Stimulated activated CD8-positive, alpha-beta memory T cell treated with anti-CD3 and anti-CD28 coated beads, Interleukin-7, amount 100 ng/mL, for 48 hours (primary cell): Measurements from ENCODE around the gene BLNK.

Source experiments
- DNase-seq, 2 donors: peaks; one replicate each; pipeline ENCODE4 v3.0.0-alpha.2; 2020; ENCODE audit warnings: low read depth in 1 of 2; ENCODE audit errors: extremely low read depth in 1 of 2

The BLNK gene

DNA sequence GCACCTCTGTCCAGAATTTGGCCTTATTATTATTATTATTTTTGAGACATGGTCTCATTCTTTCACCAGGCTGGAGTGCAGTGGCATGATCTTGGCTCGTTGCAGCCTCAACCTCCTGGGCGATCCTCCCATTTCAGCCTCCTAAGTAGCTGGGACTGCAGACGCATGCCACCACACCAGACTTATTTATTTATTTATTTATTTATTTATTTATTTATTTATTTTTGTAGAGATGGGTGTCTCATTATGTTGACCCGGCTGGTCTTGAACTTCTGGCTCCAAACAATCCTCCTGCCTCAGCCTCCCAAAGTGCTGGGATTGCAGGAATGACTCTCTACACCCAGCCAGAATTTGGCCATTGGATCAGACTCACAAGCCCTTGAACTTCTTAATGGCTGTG, 6.4 kb downstream of the BLNK start:
- no peak for DNase-seq

DNA sequence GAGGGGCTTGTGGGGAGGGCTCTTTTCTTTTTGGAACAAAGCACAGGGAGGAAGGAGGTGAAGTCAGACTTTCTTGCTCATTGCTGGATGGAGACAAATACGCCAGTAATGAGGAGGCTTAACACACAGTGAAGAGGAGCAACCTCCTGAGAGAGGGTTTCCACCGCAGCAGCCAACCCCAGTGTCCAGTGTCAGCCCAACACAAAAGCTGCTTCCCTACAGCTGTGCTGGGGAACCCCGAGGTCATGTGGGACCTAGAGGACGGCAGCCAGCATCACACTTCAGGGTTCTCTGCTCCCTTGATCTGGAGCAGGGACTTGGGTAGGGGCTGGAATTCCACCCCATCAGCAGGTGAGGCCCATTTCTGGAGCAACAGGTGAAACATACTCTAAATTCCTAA, 7.7 kb downstream of the BLNK start:
- DNase-seq, result no peak

DNA sequence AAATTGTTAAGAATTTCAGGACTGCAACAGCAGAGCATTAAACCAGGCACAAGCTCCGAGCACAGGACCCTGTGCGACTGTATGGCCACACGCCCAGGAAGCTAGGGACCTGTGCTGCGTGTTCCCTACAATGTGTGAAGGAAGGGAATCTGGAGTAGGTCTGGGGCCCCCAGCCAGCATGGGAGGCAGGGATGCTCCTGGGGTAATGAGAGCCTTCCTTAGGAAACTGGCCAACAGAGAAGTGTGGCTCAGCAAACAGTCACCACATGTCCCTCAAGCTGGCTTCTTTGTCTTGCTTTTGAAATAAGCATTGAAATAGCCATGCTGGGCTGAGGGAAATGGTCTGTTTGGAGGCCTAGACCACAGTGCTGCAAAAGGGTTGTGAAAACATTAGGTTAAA, 8.2 kb downstream of the BLNK start:
- no peak for DNase-seq

DNA sequence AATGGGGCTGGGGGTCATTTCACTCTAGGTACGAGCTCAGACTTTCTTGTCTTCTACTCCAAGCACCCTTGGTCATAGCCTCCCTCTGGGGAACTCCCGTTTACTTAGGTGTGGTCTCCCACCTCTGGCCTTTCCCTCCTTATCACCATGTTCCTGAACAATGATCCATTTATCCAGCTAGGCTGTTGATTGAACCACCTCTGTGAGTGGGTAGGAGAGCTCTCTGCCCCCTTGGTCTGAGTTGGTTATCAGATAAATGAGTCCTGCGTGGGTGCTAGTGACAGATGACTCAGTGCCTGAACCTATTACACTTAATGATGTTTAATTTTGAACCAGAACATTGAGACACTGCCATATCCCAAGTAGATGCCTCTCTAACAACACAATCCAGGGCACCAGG, 9.4 kb downstream of the BLNK start:
- no peak for DNase-seq

DNA sequence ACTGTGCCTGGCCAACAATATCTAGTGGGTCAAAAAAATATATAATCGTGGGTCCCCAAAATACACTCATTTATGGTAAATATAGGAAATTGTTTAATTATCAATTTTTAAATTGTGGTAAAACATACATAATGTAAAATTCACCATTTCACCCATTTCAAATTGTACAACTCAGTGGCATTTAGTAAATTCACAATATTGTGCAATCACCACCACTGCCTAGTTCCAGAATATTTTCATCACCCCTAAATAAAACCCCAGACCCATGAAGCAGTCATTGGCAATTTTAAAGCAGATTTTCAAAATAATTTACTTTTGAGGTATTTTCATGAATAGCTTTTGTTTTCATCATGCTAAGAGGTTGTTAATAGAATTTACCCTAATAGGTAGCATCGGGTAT, 10.2 kb downstream of the BLNK start:
- no peak for DNase-seq

DNA sequence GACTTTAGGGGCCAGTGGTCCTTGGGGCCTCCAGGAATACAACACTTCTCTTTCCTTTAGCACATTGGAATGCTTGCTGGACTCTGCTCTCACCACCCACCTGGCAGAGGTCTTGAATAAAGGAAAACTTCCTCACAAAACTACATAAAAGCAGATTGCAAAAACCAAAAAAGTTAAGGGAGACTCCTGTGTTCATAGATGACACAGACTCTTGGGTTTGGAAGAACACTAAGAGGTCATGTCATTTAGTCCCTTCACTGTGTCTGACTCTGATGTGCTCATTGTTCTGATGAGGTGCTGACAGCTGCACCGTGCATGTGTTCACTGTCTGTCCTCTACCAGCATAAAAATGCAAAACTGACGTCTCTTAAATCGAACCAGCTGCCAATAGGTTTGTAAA, 11.4 kb downstream of the BLNK start:
- DNase-seq, result no peak

DNA sequence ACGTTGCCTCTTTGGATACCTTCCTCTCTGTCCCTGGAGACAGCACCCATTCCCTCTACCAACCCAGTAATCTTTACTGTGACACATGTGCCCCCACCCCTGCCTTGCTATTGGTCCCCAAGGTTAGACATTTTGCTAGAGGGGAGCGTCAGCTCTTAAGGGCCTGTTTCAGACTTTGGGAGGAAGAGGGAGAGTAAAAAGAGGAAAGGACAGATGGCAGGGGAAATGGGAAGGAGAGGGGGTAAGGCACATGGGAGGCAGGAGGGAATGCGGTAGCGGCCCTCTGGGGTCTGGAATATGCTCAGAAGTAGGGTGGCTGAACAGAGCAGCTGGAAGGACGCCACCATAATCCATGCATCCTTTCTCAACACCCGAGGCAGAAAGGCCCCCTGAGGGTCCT, 12.2 kb downstream of the BLNK start:
- DNase-seq, result no peak

DNA sequence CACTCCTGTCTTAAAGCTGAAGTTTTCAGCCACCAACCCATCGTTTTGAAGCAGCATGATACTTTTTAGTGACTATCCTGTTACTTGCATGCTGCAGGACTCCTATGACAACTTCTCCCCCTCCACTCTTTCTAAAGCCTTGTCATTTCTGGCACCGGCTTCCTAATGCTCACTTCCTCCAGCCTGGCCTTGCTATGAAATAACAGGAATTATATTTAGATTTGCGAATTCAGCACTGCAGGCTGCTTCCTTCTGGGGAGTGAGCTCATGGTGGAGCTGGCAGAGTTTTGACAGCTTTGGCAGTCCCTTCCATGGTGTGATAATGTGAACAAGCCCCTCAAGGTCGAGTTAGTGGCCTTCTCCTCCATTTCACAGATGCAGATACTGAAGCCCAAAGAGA, 13.4 kb downstream of the BLNK start:
- no peak for DNase-seq

DNA sequence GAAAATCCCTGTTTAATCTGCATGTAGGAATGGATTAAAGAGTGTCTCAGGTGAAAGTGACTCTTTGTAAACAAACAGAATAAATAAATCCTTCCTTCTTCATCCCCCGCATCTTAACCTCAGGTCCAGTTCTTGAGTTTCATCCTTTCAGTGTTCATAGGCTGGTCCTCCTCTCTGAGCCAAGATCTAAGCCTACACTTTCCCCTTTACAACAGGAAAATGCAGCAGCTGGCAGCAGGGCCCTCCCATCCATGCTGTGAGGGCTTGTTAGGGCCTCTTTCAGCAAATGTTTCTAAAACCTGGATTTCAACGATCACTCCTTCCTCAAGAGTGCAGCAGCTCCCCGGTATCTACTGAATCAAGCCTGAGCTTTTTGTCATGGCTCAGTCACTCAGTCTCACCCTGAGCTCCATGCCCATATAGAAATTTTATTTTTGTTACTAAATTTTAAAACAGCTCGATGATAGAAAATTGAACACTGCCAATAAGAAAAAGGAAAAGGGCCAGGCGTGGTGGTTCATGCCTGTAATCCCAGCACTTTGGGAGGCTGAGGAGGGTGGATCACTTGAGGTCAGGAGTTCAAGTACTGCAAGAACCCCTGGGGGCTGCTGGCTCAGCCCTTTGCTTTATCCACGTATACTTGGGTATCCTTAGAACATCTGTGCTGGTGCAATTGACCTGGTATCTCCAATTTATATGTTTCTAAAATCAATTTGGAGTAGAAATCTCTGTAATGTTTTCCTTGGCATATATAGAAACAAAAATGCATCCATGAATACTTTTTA, 15.6 kb downstream of the BLNK start:
- DNase-seq, result no peak

DNA sequence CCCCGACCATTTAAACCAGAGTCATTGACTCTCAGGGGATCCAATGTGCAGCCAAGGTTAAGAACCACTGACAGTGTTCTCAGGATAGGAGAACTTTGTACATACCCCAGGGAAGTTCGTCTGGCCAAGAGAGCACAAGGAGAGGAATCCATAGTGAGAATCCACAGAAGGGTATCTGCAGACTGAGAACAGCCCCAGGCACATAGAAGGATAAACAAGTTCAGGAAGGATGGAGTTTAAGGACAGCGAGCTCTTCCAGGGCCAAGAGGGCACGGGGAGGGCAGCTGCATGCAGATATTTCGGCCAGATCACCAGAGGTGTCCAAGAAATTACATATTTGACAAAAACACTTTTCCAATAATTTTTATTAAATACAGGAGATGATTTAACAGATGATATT, 16.4 kb downstream of the BLNK start:
- DNase-seq, result no peak

DNA sequence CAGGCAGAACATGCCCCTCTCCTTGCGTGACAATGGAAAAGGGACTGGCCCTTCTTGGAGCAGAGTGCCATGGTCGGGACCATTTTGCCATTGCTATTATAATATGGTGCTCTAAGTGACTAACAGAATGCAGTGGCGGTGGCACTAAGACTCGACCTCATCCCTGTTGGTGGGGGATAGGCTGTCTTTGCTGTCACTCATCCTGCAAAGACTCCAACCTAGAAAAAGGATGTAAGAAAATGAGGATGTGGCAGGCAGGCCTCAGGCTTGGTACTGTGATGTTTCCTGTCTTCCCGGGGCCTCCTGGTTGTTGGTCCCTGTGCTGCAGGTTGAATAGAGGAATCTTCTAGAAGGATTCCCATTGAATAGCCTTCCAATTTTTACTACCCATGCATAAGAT, 18.6 kb downstream of the BLNK start:
- no peak for DNase-seq

DNA sequence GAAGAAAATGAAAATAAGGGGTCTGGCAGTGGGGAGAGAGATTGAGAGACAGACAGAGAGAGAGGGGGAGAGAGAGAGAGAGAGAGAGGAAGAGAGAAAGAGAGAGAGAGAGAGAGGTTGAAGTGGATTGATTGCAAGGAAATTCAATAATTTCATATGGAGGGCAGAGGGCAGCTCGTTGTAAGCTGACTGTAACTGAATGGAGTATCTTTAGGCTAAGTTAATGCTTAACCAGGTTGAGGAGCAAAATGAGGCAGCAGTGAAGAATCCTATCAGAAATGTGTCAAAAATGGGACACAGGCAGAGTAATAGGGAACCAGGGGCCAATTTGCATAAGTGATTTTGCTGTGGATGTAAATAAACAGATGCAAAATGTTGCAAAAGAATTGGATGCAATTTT, 21.0 kb downstream of the BLNK start:
- DNase-seq, result no peak

DNA sequence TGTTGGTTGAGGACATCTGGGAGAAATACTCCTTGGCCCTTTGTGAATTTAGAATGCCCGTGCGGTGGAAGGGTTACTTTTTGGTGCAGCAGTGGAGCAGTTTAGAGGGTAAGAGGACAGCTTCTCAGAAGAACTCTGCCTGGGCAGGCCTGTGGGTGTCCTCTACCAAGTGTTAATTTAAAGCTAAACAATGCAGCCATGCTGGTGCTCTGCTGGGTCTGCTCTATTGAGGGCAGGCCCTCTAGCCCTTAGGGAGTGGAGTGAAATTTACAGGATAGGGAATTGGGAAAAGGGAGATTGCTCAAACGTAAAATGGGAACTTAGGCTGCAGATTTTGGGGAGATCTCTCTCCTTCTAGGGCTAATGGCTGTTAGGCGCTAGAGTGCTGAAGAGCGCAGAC, 22.1 kb downstream of the BLNK start:
- DNase-seq, result no peak

DNA sequence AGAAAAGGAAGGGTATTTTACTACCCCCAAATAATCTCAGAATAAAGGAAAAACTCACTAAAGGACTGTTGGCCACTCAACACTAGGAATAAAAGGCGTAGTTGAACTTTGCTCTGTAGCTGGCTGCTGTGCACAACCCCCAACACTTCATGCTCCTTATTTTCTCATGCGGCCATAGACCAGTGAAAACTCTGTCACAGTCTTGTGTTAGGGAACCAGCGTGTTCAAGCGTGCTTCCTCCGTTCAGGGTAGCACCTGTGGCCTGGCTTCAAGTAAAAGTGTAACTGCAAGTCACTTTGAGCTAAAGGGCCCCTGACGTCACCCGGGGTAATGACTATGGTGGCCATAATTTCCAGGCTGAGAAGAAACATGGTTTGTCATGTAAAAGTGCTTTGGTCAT, 27.0 kb downstream of the BLNK start:
- no peak for DNase-seq

DNA sequence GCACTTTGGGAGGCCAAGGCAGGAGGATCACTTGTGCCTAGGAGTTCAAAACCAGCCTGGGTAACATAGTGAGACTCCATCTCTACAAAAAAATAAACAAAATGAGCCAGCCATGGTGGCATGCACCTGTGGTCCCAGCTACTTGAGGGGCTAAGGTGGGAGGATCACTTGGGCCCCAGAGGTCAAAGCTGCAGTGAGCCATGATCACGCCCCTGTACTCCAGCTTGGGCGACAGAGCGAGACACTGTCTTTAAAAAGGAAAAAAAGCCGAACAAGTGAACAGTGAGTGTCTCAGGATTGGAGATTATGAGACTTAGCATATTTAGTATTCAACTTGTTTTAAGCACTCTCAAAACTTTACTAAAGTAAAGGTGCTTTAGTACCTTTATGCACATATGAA, 28.1 kb downstream of the BLNK start:
- DNase-seq, result no peak

DNA sequence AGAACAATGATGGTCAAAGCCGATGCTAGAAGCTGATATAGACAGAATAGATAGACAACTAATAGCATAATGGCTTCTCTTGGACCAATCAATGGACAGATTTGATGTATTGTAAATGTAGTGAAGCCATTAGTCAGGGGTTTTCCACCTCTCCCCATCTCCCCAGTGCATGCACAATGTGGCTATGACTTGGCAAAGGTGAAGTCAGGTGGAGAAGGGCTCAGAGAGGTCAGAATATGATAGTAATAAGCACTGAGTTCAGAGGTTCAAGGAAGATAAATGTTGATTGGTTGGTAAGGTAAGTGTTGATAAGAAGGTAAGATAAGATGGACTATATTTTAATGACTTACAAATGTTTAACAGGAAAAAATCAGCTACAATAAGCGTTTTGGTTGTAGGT, 28.5 kb downstream of the BLNK start:
- no peak for DNase-seq

DNA sequence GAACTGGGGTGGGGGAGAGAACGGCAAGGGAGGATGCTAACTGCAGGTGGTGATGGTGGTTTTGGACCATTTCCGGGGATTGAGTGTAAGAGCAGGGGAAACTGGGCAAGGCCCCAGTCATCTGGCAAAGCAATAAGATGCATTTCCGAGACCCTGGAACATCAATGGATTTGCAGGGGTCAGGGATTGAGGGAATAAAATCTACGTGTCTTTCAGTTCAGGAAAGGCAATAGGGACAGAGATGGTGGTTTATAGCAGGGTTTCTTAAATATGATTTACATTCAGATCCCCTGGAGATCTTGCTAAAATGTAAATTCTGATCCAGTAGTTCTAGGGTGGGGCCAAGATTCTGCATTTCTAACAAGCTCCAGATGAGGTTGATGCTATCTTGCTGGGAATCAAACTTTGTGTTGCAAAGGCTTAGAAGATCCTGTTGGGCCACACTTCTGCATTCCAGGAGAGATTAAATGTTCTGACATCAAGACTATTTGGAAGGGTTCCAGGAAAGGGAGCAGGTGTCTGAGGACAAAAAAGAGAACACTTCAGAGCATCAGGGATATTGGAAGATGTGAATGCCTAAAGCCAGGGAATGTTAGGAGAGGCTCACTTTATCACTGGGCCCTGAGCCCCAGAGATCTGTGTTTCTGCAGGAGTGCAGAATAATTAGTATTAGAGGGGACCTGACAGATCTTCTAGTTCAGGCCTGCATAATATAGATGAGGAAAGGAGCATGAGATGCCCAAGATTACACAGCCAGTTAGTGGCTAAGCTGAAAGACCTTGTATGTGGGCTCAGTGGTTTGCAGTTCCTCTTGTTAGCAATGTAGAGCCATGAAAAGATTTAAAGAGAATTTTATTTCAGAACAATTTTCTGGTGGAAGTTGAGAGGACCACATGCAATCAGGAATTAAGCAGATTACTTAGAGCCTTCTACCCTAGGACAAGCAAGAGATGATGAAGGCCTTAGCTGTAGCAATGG, 32.4 kb downstream of the BLNK start:
- DNase-seq, result no peak

DNA sequence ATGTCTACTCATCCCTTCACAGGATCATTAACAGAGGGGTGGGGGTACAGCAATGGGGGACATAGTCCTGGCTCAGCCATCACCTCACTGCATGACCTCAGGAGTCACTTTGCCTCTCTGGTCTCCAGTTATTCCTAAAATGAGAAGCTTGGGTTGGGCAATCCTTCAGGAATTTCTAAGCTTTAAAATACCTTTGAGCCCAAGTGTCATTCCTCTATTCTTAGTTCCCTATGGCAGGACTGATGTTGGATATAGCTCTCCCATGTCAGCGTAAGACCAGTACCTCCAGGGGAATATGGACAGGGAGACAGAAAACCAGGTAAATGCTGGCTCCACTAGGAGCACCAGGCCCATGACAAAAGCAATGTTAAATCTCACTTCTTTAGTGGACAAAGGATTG, 34.5 kb downstream of the BLNK start:
- no peak for DNase-seq

DNA sequence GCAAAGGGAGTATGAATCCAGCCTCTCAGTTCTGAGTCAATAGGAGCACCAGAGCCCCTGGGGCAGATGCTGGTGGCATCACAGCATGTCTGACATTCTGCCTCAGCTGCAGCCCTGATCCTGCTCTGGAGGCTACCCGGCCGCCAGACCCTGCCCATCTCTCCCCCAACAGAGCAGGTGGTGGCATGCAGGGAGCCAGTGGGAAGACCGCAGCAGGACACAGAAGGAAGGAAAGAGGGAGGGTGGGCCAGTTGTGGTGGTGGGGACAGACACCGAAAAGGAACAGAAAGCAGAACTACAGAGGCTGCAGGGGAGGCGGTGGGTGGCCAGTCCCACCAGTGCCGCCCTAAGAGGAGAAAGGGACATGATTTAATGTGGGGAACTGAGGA, 35.3 kb downstream of the BLNK start:
- DNase-seq, result no peak

DNA sequence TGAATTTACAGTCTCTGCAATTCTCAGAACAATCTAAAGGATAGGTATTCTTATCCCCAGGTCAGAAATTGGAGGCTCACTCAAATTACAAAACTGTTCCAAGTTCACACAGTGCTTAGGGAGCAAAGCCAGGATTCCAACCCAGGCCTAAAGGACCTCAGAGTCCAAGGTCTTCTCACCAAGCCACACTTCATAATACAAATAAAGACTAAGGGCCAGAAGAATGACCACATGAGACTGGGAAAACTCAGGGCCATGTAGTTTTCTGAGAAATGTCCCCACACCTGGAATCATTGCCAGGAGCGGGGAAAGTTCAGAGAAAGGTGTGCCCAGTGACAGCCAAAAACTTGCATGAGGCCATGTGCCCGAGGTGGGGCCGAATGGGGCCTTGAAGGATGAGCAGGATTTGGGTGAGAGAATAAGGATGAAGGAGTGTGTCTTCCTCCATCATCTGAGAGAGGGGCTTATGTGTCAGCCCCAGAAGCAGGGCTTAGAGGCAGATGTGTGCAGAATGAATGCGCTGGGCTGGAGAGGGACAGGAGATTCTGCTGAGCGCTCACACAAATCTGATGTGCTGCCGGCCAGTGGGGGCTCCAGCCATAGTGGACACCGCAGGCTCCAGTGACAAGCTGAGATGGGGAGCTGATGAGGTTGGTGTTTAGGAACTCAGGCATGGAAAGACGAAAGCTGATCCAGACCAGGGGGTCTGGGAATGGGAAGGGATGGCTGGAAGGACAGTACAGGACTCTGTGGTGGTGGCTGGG, 35.9 kb downstream of the BLNK start:
- no peak for DNase-seq

DNA sequence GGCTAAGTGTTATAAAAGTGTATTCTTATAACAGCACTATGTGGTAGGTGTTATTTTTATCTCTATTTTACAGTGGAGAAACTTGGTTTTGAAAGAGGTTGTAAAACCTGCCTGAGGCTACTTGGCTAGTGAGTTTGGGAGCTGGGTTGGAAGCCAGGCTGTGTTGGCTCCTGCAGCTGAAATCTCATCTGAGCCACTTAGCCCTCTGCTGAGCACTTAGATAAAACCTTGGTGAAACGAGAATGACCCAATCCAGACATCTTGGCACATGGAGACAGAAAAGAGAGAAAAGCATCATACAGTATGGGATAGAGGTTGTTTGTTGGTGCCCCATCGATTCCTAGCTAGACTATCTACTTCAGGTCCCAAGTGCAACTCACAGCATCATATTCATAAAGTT, 37.4 kb downstream of the BLNK start:
- DNase-seq, result no peak

DNA sequence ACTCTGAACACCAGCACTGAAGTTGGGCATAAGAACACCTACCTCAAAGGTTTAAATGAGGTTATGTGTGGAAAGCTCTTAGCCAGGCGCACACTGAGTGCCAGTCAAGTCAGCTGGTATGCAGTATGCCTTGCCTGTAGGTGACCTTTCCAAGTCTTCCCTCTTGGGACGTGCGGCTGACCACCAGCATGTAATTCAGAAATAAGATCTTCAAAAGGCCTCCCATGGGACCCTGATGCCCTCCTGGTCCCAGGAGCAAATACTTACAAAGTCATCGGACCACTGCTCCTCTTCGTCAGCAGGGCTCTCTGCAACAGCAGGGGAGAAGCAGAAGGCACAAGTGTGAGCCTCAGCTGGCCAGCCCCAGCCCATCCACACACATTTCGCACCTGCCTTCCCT, 40.8 kb downstream of the BLNK start:
- no peak for DNase-seq
